ENCODE data around the gene IL6R. TPM values are rescaled to one million over a fixed set of nuclear protein-coding genes. Genes with fewer than 3 reads are reported as not detected.

Gene IL6R
- total RNA-seq, 1 experiment from 2014 or later = 12.2 TPM

GRCh38 chr1:154434346-154435085 lies 29.4 kb downstream of the IL6R start:
- no peak for ATAC-seq
- TF ChIP-seq SIN3A (IDR thresholded peaks at IDR 0.05; ENCODE audit: borderline replicate concordance, insufficient read depth, low read depth, low read length) (no peak), REST (IDR thresholded peaks at IDR 0.05; ENCODE audit: insufficient read depth in 1 of 2, low read depth in 2 of 2, low read length in 1 of 2) (no peak), TCF7L2 (IDR thresholded peaks at IDR 0.05; ENCODE audit: low read depth, low read length) (no peak), POLR2AphosphoS5 (IDR thresholded peaks at IDR 0.05; ENCODE audit: low read depth, low read length) (no peak), CTCF (IDR thresholded peaks at IDR 0.05) (no peak)
- Histone ChIP-seq H3K27me3 (ENCODE audit: control insufficient read depth, insufficient read depth, low read length) (no peaks in the 10 kb centered on the region), H3K4me1 (ENCODE audit: control insufficient read depth, insufficient read depth, low read length) (no peaks in the 10 kb centered on the region; the same call in 1 of the 2 replicates), H3K9me3 (ENCODE audit: control insufficient read depth, insufficient read depth, low read depth, low read length) (no peaks in the 10 kb centered on the region), H3K36me3 (ENCODE audit: control insufficient read depth, insufficient read depth, low read length) (no peaks in the 10 kb centered on the region), H3K4me3 (ENCODE audit: low read depth in 2 of 2, low read length in 2 of 2) (no peak overlapping the region), H3K27ac (ENCODE audit: low read length) (no peak overlapping the region)
- no peak for DNase-seq (ENCODE audit: low read depth, low spot score)
- in situ Hi-C loops (cut with HindIII; ENCODE audit: low pct_unique_long_range_greater_than_20kb, low sequenced_read_pairs) = no loop called here
- BruUV-seq (replicated peaks) = no TSS peak
- POLR2A ChIA-PET = no interaction called here
- intact Hi-C loops (cut with micrococcal nuclease; ENCODE audit: unreplicated experiment) = no loop called here
- CTCF ChIA-PET = no interaction called here

GRCh38 chr1:154435599-154436200 lies 30.6 kb downstream of the IL6R start:
- TF ChIP-seq REST (IDR thresholded peaks at IDR 0.05; ENCODE audit: insufficient read depth in 1 of 2, low read depth in 2 of 2, low read length in 1 of 2) = no peak
- no peak for TF ChIP-seq SIN3A (IDR thresholded peaks at IDR 0.05; ENCODE audit: borderline replicate concordance, insufficient read depth, low read depth, low read length)
- no peak for TF ChIP-seq TCF7L2 (IDR thresholded peaks at IDR 0.05; ENCODE audit: low read depth, low read length)
- TF ChIP-seq POLR2AphosphoS5 (IDR thresholded peaks at IDR 0.05; ENCODE audit: low read depth, low read length) = no peak
- no peak for TF ChIP-seq CTCF (IDR thresholded peaks at IDR 0.05)
- no TSS peak for BruUV-seq (replicated peaks)
- Histone ChIP-seq H3K36me3 (ENCODE audit: control insufficient read depth, insufficient read depth, low read length) (no peaks in the 10 kb centered on the region), H3K4me1 (ENCODE audit: control insufficient read depth, insufficient read depth, low read length) (no peaks in the 10 kb centered on the region), H3K9me3 (ENCODE audit: control insufficient read depth, insufficient read depth, low read depth, low read length) (no peaks in the 10 kb centered on the region), H3K4me3 (ENCODE audit: low read depth in 2 of 2, low read length in 2 of 2) (no peak overlapping the region), H3K27ac (ENCODE audit: low read length) (no peak overlapping the region), H3K27me3 (ENCODE audit: control insufficient read depth, insufficient read depth, low read length) (no peaks in the 10 kb centered on the region)
- CTCF ChIA-PET = no interaction called here
- no peak for ATAC-seq
- intact Hi-C loops (cut with micrococcal nuclease; ENCODE audit: unreplicated experiment) (no loop called here), in situ Hi-C loops (cut with HindIII; ENCODE audit: low pct_unique_long_range_greater_than_20kb, low sequenced_read_pairs) (no loop called here)
- DNase-seq (ENCODE audit: low read depth, low spot score) = no peak
- POLR2A ChIA-PET = no interaction called here

Measured in Panc1 (cell line).